ENCODE measurements around the gene IQSEC3.
"Not testable (repeated sequence)": the region's sequence is repeated elsewhere in the genome, so short reads cannot be mapped to it uniquely, and the experiment has no call there.

The IQSEC3 gene

GRCh38 chr12:52902-53734 is 13.4 kb upstream of the IQSEC3 start:
- not testable (repeated sequence) for DNase-seq (ENCODE audit: low read depth in 2 of 2)

- no peak for DNase-seq (ENCODE audit: low read depth in 2 of 2)
These were observed 12.5 kb upstream of the IQSEC3 start for GRCh38 chr12:53735-54730.

GRCh38 chr12:54750-55535 is 11.6 kb upstream of the IQSEC3 start:
- no peak for DNase-seq (ENCODE audit: low read depth in 2 of 2)

- no peak for DNase-seq (ENCODE audit: low read depth in 2 of 2)
These were observed 9.8 kb upstream of the IQSEC3 start for GRCh38 chr12:56683-57346.

GRCh38 chr12:57539-57938 is 9.0 kb upstream of the IQSEC3 start:
- no peak for DNase-seq (ENCODE audit: low read depth in 2 of 2)

GRCh38 chr12:58832-59231 is 7.7 kb upstream of the IQSEC3 start:
- DNase-seq (ENCODE audit: low read depth in 2 of 2): no peak

GRCh38 chr12:61845-62244 is 4.7 kb upstream of the IQSEC3 start:
- not testable (repeated sequence) for DNase-seq (ENCODE audit: low read depth in 2 of 2)

- not testable (repeated sequence) for DNase-seq (ENCODE audit: low read depth in 2 of 2)
These were observed 990 bp upstream of the IQSEC3 start for GRCh38 chr12:65491-66063.

GRCh38 chr12:66782-67504 is 376 bp downstream of the IQSEC3 start:
- not testable (repeated sequence) for DNase-seq (ENCODE audit: low read depth in 2 of 2)

- DNase-seq (ENCODE audit: low read depth in 2 of 2): not testable (repeated sequence)
These were observed 3.1 kb downstream of the IQSEC3 start for GRCh38 chr12:69677-70076.

GRCh38 chr12:70541-70940 is 4.0 kb downstream of the IQSEC3 start:
- not testable (repeated sequence) for DNase-seq (ENCODE audit: low read depth in 2 of 2)

GRCh38 chr12:72018-72417 is 5.5 kb downstream of the IQSEC3 start:
- DNase-seq (ENCODE audit: low read depth in 2 of 2): not testable (repeated sequence)

GRCh38 chr12:74420-75190 is 8.0 kb downstream of the IQSEC3 start:
- not testable (repeated sequence) for DNase-seq (ENCODE audit: low read depth in 2 of 2)

- DNase-seq (ENCODE audit: low read depth in 2 of 2): not testable (repeated sequence)
These were observed 9.0 kb downstream of the IQSEC3 start for GRCh38 chr12:75541-75940.

GRCh38 chr12:76102-76501 is 9.5 kb downstream of the IQSEC3 start:
- not testable (repeated sequence) for DNase-seq (ENCODE audit: low read depth in 2 of 2)

GRCh38 chr12:76551-76950 is 10.0 kb downstream of the IQSEC3 start:
- DNase-seq (ENCODE audit: low read depth in 2 of 2): not testable (repeated sequence)

- not testable (repeated sequence) for DNase-seq (ENCODE audit: low read depth in 2 of 2)
These were observed 10.6 kb downstream of the IQSEC3 start for GRCh38 chr12:77101-77719.

- not testable (repeated sequence) for DNase-seq (ENCODE audit: low read depth in 2 of 2)
These were observed 11.3 kb downstream of the IQSEC3 start for GRCh38 chr12:77769-78383.
